WTC11 (cell line): ENCODE results near the gene CRYBA2. TPM values are rescaled to one million over a fixed set of nuclear protein-coding genes. Genes with fewer than 3 reads are reported as not detected.

Experiments
- ATAC-seq: fragments of 200-7000 bp; cut with Tn5 transposase; 2 replicates; pipeline ENCODE4 v1.10.0; 2021; ENCODE audit warnings: mild to moderate bottlenecking, moderate library complexity
- CTCF ChIA-PET: fragments of 300-600 bp; sonication (Branson Sonifier 250); formaldehyde crosslinking; loops from one replicate; lab custom pipeline; 2021; ENCODE audit warnings: antibody characterized with exemption; lab: Charles Lee
- POLR2A ChIA-PET: fragments of 350-600 bp; sonication (Branson Sonifier 250); formaldehyde crosslinking; loops from one replicate; lab custom pipeline; 2021; ENCODE audit warnings: antibody characterized with exemption; lab: Charles Lee
- DNase-seq: peaks from one replicate; pipeline ENCODE4 v3.0.0; 2021; ENCODE audit warnings: low spot score
- H3K27ac Mint-ChIP-seq: 2 replicates; pipeline ENCODE4 v1.8.0; 2021; ENCODE audit warnings: mixed read lengths
- H3K27me3 Mint-ChIP-seq: 2 replicates; pipeline ENCODE4 v1.8.0; 2021; ENCODE audit warnings: low read depth, mild to moderate bottlenecking, moderate library complexity, mixed read lengths
- H3K36me3 Mint-ChIP-seq: 2 replicates; pipeline ENCODE4 v1.8.0; 2021; ENCODE audit warnings: mixed read lengths
- H3K4me1 Mint-ChIP-seq: 2 replicates; pipeline ENCODE4 v1.8.0; 2022; ENCODE audit warnings: mixed read lengths
- H3K4me3 Mint-ChIP-seq: 2 replicates; pipeline ENCODE4 v1.8.0; 2021; ENCODE audit warnings: mild to moderate bottlenecking, moderate library complexity, mixed read lengths
- H3K9me3 Mint-ChIP-seq: 2 replicates; pipeline ENCODE4 v1.8.0; 2021; ENCODE audit warnings: mixed read lengths
- AFF4 ChIP-seq: sonication (generic); formaldehyde crosslinking; IDR thresholded peaks from 2 replicates; pipeline ENCODE4 v1.8.1; 2023; ENCODE audit warnings: mild to moderate bottlenecking, missing genetic modification reagents, borderline replicate concordance
- CDX4 ChIP-seq: fragments of 250-450 bp; sonication (Bioruptor Pico); IDR thresholded peaks from 2 replicates; pipeline ENCODE4 v1.9.0; 2021; ENCODE audit warnings: moderate library complexity, mild to moderate bottlenecking, inconsistent platforms, borderline replicate concordance
- CREB1 ChIP-seq: sonication (generic); formaldehyde crosslinking; IDR thresholded peaks from 2 replicates; pipeline ENCODE4 v1.8.0; 2023; ENCODE audit warnings: mild to moderate bottlenecking, missing genetic modification reagents
- E2F4 ChIP-seq: sonication (generic); formaldehyde crosslinking; IDR thresholded peaks from 2 replicates; pipeline ENCODE4 v1.8.1; 2022; ENCODE audit warnings: low read depth, mild to moderate bottlenecking, moderate library complexity, missing genetic modification reagents, borderline replicate concordance
- ELF4 ChIP-seq: sonication (generic); formaldehyde crosslinking; IDR thresholded peaks from 2 replicates; pipeline ENCODE4 v1.8.1; 2022; ENCODE audit warnings: low read depth, mild to moderate bottlenecking, moderate library complexity, missing genetic modification reagents
- EMX1 ChIP-seq: fragments of 250-450 bp; sonication (Bioruptor Pico); IDR thresholded peaks from 2 replicates; pipeline ENCODE4 v1.8.0; 2021; ENCODE audit warnings: mild to moderate bottlenecking
- GTF2I ChIP-seq: fragments of 250-450 bp; sonication (Bioruptor Pico); conservative IDR thresholded peaks from 2 replicates; pipeline ENCODE4 v1.4.0; 2021; ENCODE audit warnings: mild to moderate bottlenecking
- HMGA2 ChIP-seq: fragments of 250-450 bp; sonication (Bioruptor Pico); IDR thresholded peaks from 2 replicates; pipeline ENCODE4 v1.4.0; 2021; ENCODE audit warnings: mild to moderate bottlenecking, moderate library complexity
- KAT7 ChIP-seq: sonication (generic); formaldehyde crosslinking; IDR thresholded peaks from 2 replicates; pipeline ENCODE4 v1.8.1; 2023; ENCODE audit warnings: missing genetic modification reagents, mild to moderate bottlenecking, borderline replicate concordance
- MXD4 ChIP-seq: fragments of 250-450 bp; sonication (Bioruptor Pico); IDR thresholded peaks from 2 replicates; pipeline ENCODE4 v1.8.0; 2021; ENCODE audit warnings: mild to moderate bottlenecking, moderate library complexity, borderline replicate concordance
- NR2C2 ChIP-seq: sonication (generic); formaldehyde crosslinking; IDR thresholded peaks from 2 replicates; pipeline ENCODE4 v1.8.0; 2022; ENCODE audit warnings: mild to moderate bottlenecking, missing genetic modification reagents
- PREB ChIP-seq: sonication (generic); formaldehyde crosslinking; IDR thresholded peaks from 2 replicates; pipeline ENCODE4 v1.8.1; 2022; ENCODE audit warnings: mild to moderate bottlenecking, missing genetic modification reagents, moderate library complexity, borderline replicate concordance
- RELA ChIP-seq: sonication (generic); formaldehyde crosslinking; IDR thresholded peaks from 2 replicates; pipeline ENCODE4 v1.8.1; 2022; ENCODE audit warnings: missing genetic modification reagents, mild to moderate bottlenecking, borderline replicate concordance
- SMAD3 ChIP-seq: sonication (generic); formaldehyde crosslinking; IDR thresholded peaks from 2 replicates; pipeline ENCODE4 v1.8.0; 2022; ENCODE audit warnings: missing genetic modification reagents, mild to moderate bottlenecking, borderline replicate concordance
- SMAD4 ChIP-seq: sonication (generic); formaldehyde crosslinking; IDR thresholded peaks from 2 replicates; pipeline ENCODE4 v1.8.0; 2022; ENCODE audit warnings: mild to moderate bottlenecking, missing genetic modification reagents
- SOX15 ChIP-seq: fragments of 250-450 bp; sonication (Bioruptor Pico); IDR thresholded peaks from 2 replicates; pipeline ENCODE4 v1.9.0; 2021; ENCODE audit warnings: mild to moderate bottlenecking
- STAT6 ChIP-seq: sonication (generic); formaldehyde crosslinking; conservative IDR thresholded peaks from 2 replicates; pipeline ENCODE4 v1.8.1; 2023; ENCODE audit warnings: mild to moderate bottlenecking, low read depth, missing genetic modification reagents, moderate library complexity
- TCF7 ChIP-seq: sonication (generic); formaldehyde crosslinking; IDR thresholded peaks from 2 replicates; pipeline ENCODE4 v1.8.0; 2022; ENCODE audit warnings: mild to moderate bottlenecking, low read depth, missing genetic modification reagents, moderate library complexity
- ZMAT4 ChIP-seq: fragments of 250-450 bp; sonication (Bioruptor Pico); IDR thresholded peaks from 2 replicates; pipeline ENCODE4 v1.9.0; 2021; ENCODE audit warnings: mild to moderate bottlenecking
- ZNF121 ChIP-seq: sonication (generic); formaldehyde crosslinking; IDR thresholded peaks from 2 replicates; pipeline ENCODE4 v1.8.0; 2023; ENCODE audit warnings: missing genetic modification reagents
- ZNF396 ChIP-seq: fragments of 250-450 bp; sonication (Bioruptor Pico); IDR thresholded peaks from 2 replicates; pipeline ENCODE4 v1.8.0; 2021; ENCODE audit warnings: mild to moderate bottlenecking, moderate library complexity, borderline replicate concordance
- ZNF416 ChIP-seq: fragments of 250-450 bp; sonication (Bioruptor Pico); IDR thresholded peaks from 2 replicates; pipeline ENCODE4 v1.9.0; 2021; ENCODE audit warnings: mild to moderate bottlenecking, inconsistent platforms
- total RNA-seq: library from RNA; stranded (reverse); gene quantifications from 3 replicates; pipeline ENCODE4 v1.2.3, GENCODE V29; 2021

CRYBA2 gene
- total RNA-seq, 1 experiment from 2014 or later, result not detected

GRCh38 chr2:218956039-218956438 is 37.2 kb downstream of the CRYBA2 start:
- ChIA-PET POLR2A (no interaction called here), CTCF (interaction anchor here (1.1 to 2.1 kb wide), 5 partner anchors 24 to 95 kb away, joined by 3 to 9 read pairs (median 3); no protein-coding TSS in a partner anchor)
- no peaks in the 10 kb centered on the region for H3K9me3 Mint-ChIP-seq
- TF ChIP-seq NR2C2 (CRISPR knock-in tag) (no peak), MXD4 (no peak), TCF7 (CRISPR knock-in tag) (no peak), PREB (CRISPR knock-in tag) (no peak), ELF4 (CRISPR knock-in tag) (no peak), KAT7 (CRISPR knock-in tag) (no peak)
- peaks cover 8% of the 10 kb centered on the region for H3K4me1 Mint-ChIP-seq
- no peak for DNase-seq
- no peak overlapping the region for H3K4me3 Mint-ChIP-seq
- peaks cover 85% of the 10 kb centered on the region for H3K27me3 Mint-ChIP-seq
- no peaks in the 10 kb centered on the region for H3K36me3 Mint-ChIP-seq
- H3K27ac Mint-ChIP-seq, result no peak overlapping the region
- ATAC-seq, result no peak

- Mint-ChIP-seq H3K9me3 (no peaks in the 10 kb centered on the region), H3K27ac (no peak overlapping the region), H3K4me1 (peaks cover 4% of the 10 kb centered on the region; the same call in 1 of the 2 replicates), H3K27me3 (peaks cover 74% of the 10 kb centered on the region)
- POLR2A ChIA-PET, result no interaction called here
- TF ChIP-seq ZNF416, result no peak
- no peak for TF ChIP-seq RELA (CRISPR knock-in tag)
- no peak for TF ChIP-seq E2F4 (CRISPR knock-in tag)
- no peak for TF ChIP-seq SMAD4
- TF ChIP-seq CDX4, result no peak
- TF ChIP-seq ZNF121, result no peak
- no peak for TF ChIP-seq ZNF396 (CRISPR knock-in tag)
- TF ChIP-seq, all 79 proteins: peak for 0
- DNase-seq (no peak), ATAC-seq (no peak)
- Mint-ChIP-seq H3K36me3 (no peaks in the 10 kb centered on the region), H3K4me3 (no peak overlapping the region)
- CTCF ChIA-PET, result interaction anchor here (0.8 to 2.1 kb wide), 5 partner anchors 25 to 94 kb away, joined by 3 to 10 read pairs (median 6); no protein-coding TSS in a partner anchor
Measured at GRCh38 chr2:218954541-218955300, 38.5 kb downstream of the CRYBA2 start.

- H3K27me3 Mint-ChIP-seq, result peaks cover 68% of the 10 kb centered on the region
- DNase-seq (peak; percentile 61), ATAC-seq (peak; percentile 81)
- POLR2A ChIA-PET, result interaction anchor here (0.5 to 0.9 kb wide), 2 partner anchors 181 to 295 kb away, joined by 5 to 7 read pairs; no protein-coding TSS in a partner anchor
- H3K27ac Mint-ChIP-seq, result no peak overlapping the region
- no peaks in the 10 kb centered on the region for H3K36me3 Mint-ChIP-seq
- H3K4me1 Mint-ChIP-seq, result no peaks in the 10 kb centered on the region
- no peak overlapping the region for H3K4me3 Mint-ChIP-seq
- H3K9me3 Mint-ChIP-seq, result no peaks in the 10 kb centered on the region
- CTCF ChIA-PET, result interaction anchor here (0.6 to 2.0 kb wide), 21 partner anchors 8 to 594 kb away, joined by 3 to 25 read pairs (median 5); no protein-coding TSS in a partner anchor
- TF ChIP-seq SMAD3 (CRISPR knock-in tag), result no peak
- no peak for TF ChIP-seq ZMAT4
- TF ChIP-seq SOX15 (CRISPR knock-in tag), result no peak
- TF ChIP-seq STAT6 (CRISPR knock-in tag), result no peak
- no peak for TF ChIP-seq GTF2I
- TF ChIP-seq HMGA2, result no peak
- no peak for TF ChIP-seq AFF4 (CRISPR knock-in tag)
- TF ChIP-seq CREB1 (CRISPR knock-in tag), result no peak
- TF ChIP-seq EMX1, result no peak
Measured at GRCh38 chr2:218953366-218953954, 39.8 kb downstream of the CRYBA2 start.
